ENCODE measurements around the gene PYROXD2.

GRCh38 chr10:98435178-98435577 lies 20.2 kb upstream of the PYROXD2 start:
- TF ChIP-seq CTCF (IDR thresholded peaks at IDR 0.05; ENCODE audit: borderline replicate concordance, extremely low read depth, low read length, poor library complexity, severe bottlenecking) (no peak), EZH2 (IDR thresholded peaks at IDR 0.05; ENCODE audit: borderline replicate concordance, low read depth, low read length, severe bottlenecking) (no peak)
